Measurements from ENCODE around the gene ARPC1A.

- no peak for TF ChIP-seq POLR2A (IDR thresholded peaks at IDR 0.05)
- TF ChIP-seq CTCF (IDR thresholded peaks at IDR 0.05), result no peak
Observed at GRCh38 chr7:99296471-99296870, 29.2 kb upstream of the ARPC1A start.

All from right lobe of liver (tissue), 4 donors.